Right atrium auricular region (tissue), 2 donors: ENCODE results near the gene CNTROB. TPM values are rescaled to one million over a fixed set of nuclear protein-coding genes. Genes with fewer than 3 reads are reported as not detected.

Experiments used
- DNase-seq: peaks from one replicate; pipeline ENCODE4 v3.0.0-alpha.2; 2019; ENCODE audit warnings: low spot score
- H3K27ac ChIP-seq, 2 donors: fragments of 200-600 bp; sonication (generic); 1 replicate in 1 of 2; 2 replicates in 1 of 2; pipeline ENCODE4 v1.5.1; 2016 to 2019
- H3K27me3 ChIP-seq, 2 donors: fragments of 200-600 bp; sonication (generic); one replicate each; pipeline versions ENCODE4 v1.5.1 to v1.6.0; 2017 to 2019
- H3K36me3 ChIP-seq: fragments of 200-600 bp; sonication (generic); one replicate; pipeline ENCODE4 v1.5.1; 2016
- H3K4me1 ChIP-seq, 2 donors: fragments of 200-600 bp; sonication (generic); one replicate each; pipeline versions ENCODE4 v1.5.1 to v1.6.0; 2017 to 2019
- H3K4me3 ChIP-seq, 2 donors: fragments of 200-600 bp; sonication (generic); 1 replicate in 1 of 2; 2 replicates in 1 of 2; pipeline ENCODE4 v1.5.1; 2017 to 2019; ENCODE audit warnings: mild to moderate bottlenecking in 1 of 2, moderate library complexity in 1 of 2
- H3K9me3 ChIP-seq, 2 donors: fragments of 200-600 bp; sonication (generic); one replicate each; pipeline ENCODE4 v1.5.1; 2019
- CTCF ChIP-seq, 2 donors: fragments of 200-600 bp; sonication (generic); IDR thresholded peaks; one replicate each; pipeline ENCODE4 v1.5.1; 2019; ENCODE audit warnings: antibody characterized with exemption in 2 of 2
- total RNA-seq, 2 donors: library from RNA; depleted of rRNA; stranded (reverse); fragments of >200 nt; gene quantifications; one replicate each; pipeline ENCODE4 v1.1.0, GENCODE V29; 2016

Gene CNTROB
- total RNA-seq, 2 donors from 2014 or later, result 4.6 to 8.3 TPM

GRCh38 chr17:7897773-7898172, 34.2 kb upstream of the CNTROB start:
- H3K4me1 ChIP-seq, result no peaks in the 10 kb centered on the region
- DNase-seq, result no peak
- no peak overlapping the region for H3K27ac ChIP-seq
- peak in 1 of 2 donors; percentile 67 for TF ChIP-seq CTCF (IDR thresholded peaks at IDR 0.05)
- H3K9me3 ChIP-seq, result no peaks in the 10 kb centered on the region
- no peak overlapping the region for H3K4me3 ChIP-seq
- H3K36me3 ChIP-seq, result peaks cover 72% of the 10 kb centered on the region
- no peaks in the 10 kb centered on the region for H3K27me3 ChIP-seq

- Histone ChIP-seq H3K9me3 (no peaks in the 10 kb centered on the region), H3K27me3 (no peaks in the 10 kb centered on the region), H3K36me3 (peaks cover 91% of the 10 kb centered on the region), H3K4me3 (no peak overlapping the region), H3K27ac (no peak overlapping the region), H3K4me1 (no peaks in the 10 kb centered on the region)
- no peak for TF ChIP-seq CTCF (IDR thresholded peaks at IDR 0.05)
- no peak for DNase-seq
Measured at GRCh38 chr17:7903154-7904103, 28.6 kb upstream of the CNTROB start.

- Histone ChIP-seq H3K27ac (no peak overlapping the region), H3K27me3 (no peaks in the 10 kb centered on the region), H3K36me3 (peaks cover 67% of the 10 kb centered on the region), H3K4me3 (no peak overlapping the region), H3K9me3 (no peaks in the 10 kb centered on the region), H3K4me1 (no peaks in the 10 kb centered on the region)
- no peak for DNase-seq
- no peak for TF ChIP-seq CTCF (IDR thresholded peaks at IDR 0.05)
Measured at GRCh38 chr17:7909089-7909488, 22.9 kb upstream of the CNTROB start.

GRCh38 chr17:7910281-7910680, 21.7 kb upstream of the CNTROB start:
- no peak for TF ChIP-seq CTCF (IDR thresholded peaks at IDR 0.05)
- Histone ChIP-seq H3K36me3 (peaks cover 57% of the 10 kb centered on the region), H3K4me3 (no peak overlapping the region), H3K27me3 (no peaks in the 10 kb centered on the region), H3K9me3 (no peaks in the 10 kb centered on the region), H3K4me1 (peaks cover 0 to 7% of the 10 kb centered on the region in 2 donors), H3K27ac (no peak overlapping the region)
- no peak for DNase-seq

GRCh38 chr17:7910711-7911110, 21.3 kb upstream of the CNTROB start:
- no peaks in the 10 kb centered on the region for H3K27me3 ChIP-seq
- DNase-seq, result no peak
- H3K4me1 ChIP-seq, result peaks cover 0 to 9% of the 10 kb centered on the region in 2 donors
- no peak overlapping the region for H3K4me3 ChIP-seq
- TF ChIP-seq CTCF (IDR thresholded peaks at IDR 0.05), result no peak
- peaks cover 53% of the 10 kb centered on the region for H3K36me3 ChIP-seq
- no peaks in the 10 kb centered on the region for H3K9me3 ChIP-seq
- no peak overlapping the region for H3K27ac ChIP-seq
